Nephron (organoid): Measurements from ENCODE around the gene OR52E4.

Source experiments
- H3K27ac Mint-ChIP-seq, 3 experiments: 2 replicates each; pipeline ENCODE4 v1.8.0; 2020; ENCODE audit warnings: mixed read lengths in 3 of 3, mild to moderate bottlenecking in 2 of 3, moderate library complexity in 1 of 3
- H3K27me3 Mint-ChIP-seq: 2 replicates; pipeline ENCODE4 v1.8.0; 2021; ENCODE audit warnings: low read depth, mild to moderate bottlenecking, moderate library complexity, mixed read lengths
- H3K36me3 Mint-ChIP-seq: 2 replicates; pipeline ENCODE4 v1.8.0; 2020; ENCODE audit warnings: low read depth, mixed read lengths
- H3K4me1 Mint-ChIP-seq: 2 replicates; pipeline ENCODE4 v1.8.0; 2020; ENCODE audit warnings: mixed read lengths
- H3K4me3 Mint-ChIP-seq, 3 experiments: 2 replicates each; pipeline ENCODE4 v1.8.0; 2020; ENCODE audit warnings: mild to moderate bottlenecking in 3 of 3, mixed read lengths in 3 of 3, moderate library complexity in 2 of 3
- H3K9me3 Mint-ChIP-seq: 2 replicates; pipeline ENCODE4 v1.8.0; 2020; ENCODE audit warnings: mixed read lengths
- CTCF ChIP-seq, 3 experiments: fragments of 200-600 bp; sonication (generic); IDR thresholded peaks; one replicate each; pipeline ENCODE4 v1.5.0; 2021; ENCODE audit warnings: antibody characterized with exemption in 3 of 3; ENCODE audit not compliant: unreplicated experiment in 3 of 3

The OR52E4 gene

DNA sequence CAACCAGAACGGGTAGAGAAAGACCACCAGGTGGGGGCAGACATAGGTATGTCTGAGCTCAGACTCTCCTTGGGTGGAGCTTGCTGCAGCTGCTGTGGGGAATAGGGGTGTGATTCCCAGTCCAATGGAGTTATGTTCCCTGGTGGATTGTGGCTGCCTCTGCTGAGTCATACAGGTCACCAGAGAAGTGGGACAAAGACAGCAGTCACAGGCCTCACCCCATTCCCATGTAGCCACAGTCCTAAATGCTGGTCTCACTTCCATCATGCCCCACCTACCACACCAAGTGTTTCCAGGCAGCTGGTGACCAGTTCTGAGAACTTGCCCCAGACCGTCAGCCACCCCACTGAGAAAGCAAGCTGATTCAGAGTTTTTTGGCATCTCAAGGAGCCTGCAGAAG, 30.1 kb downstream of the OR52E4 start:
- Mint-ChIP-seq H3K36me3 (no peaks in the 10 kb centered on the region), H3K9me3 (peaks cover 15% of the 10 kb centered on the region), H3K4me1 (no peaks in the 10 kb centered on the region), H3K27ac (no peak overlapping the region), H3K4me3 (no peak overlapping the region), H3K27me3 (peaks cover 3% of the 10 kb centered on the region)
- no peak for TF ChIP-seq CTCF (IDR thresholded peaks at IDR 0.05; ENCODE audit: unreplicated experiment in 3 of 3)

- no peak for TF ChIP-seq CTCF (IDR thresholded peaks at IDR 0.05; ENCODE audit: unreplicated experiment in 3 of 3)
- peaks cover 3% of the 10 kb centered on the region for H3K27me3 Mint-ChIP-seq
- H3K27ac Mint-ChIP-seq = no peak overlapping the region
- H3K36me3 Mint-ChIP-seq = no peaks in the 10 kb centered on the region
- no peaks in the 10 kb centered on the region for H3K4me1 Mint-ChIP-seq
- peaks cover 20% of the 10 kb centered on the region for H3K9me3 Mint-ChIP-seq
- no peak overlapping the region for H3K4me3 Mint-ChIP-seq
Measured at GRCh38 chr11:5922749-5923426, 42.5 kb downstream of the OR52E4 start.

GRCh38 chr11:5923427-5923776, 43.0 kb downstream of the OR52E4 start:
- peaks cover 3% of the 10 kb centered on the region for H3K27me3 Mint-ChIP-seq
- no peak for TF ChIP-seq CTCF (IDR thresholded peaks at IDR 0.05; ENCODE audit: unreplicated experiment in 3 of 3)
- H3K36me3 Mint-ChIP-seq = no peaks in the 10 kb centered on the region
- no peak overlapping the region for H3K4me3 Mint-ChIP-seq
- H3K4me1 Mint-ChIP-seq = no peaks in the 10 kb centered on the region
- H3K9me3 Mint-ChIP-seq = peaks cover 22% of the 10 kb centered on the region
- no peak overlapping the region for H3K27ac Mint-ChIP-seq

DNA sequence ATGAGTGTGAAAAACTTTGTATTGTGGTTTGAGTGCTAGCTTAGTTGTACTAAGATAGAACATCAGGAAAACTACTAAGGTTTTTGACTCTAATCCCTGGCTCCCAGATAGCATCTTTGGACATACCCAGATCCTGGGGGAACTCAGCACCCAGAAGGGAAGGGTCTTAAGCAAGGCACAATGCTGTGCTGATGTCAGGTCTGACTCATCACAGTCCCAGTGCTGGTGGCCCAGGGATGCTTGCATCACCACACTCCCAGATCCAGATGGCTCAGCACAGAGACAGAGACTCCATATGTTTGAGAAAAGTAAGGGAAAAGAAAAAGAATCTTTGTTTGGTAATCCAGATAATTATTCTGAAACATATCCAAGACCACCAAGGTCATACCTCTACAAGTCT, 43.4 kb downstream of the OR52E4 start:
- H3K27ac Mint-ChIP-seq = no peak overlapping the region
- no peaks in the 10 kb centered on the region for H3K4me1 Mint-ChIP-seq
- H3K9me3 Mint-ChIP-seq = peaks cover 22% of the 10 kb centered on the region
- peaks cover 3% of the 10 kb centered on the region for H3K27me3 Mint-ChIP-seq
- H3K36me3 Mint-ChIP-seq = no peaks in the 10 kb centered on the region
- no peak for TF ChIP-seq CTCF (IDR thresholded peaks at IDR 0.05; ENCODE audit: unreplicated experiment in 3 of 3)
- H3K4me3 Mint-ChIP-seq = no peak overlapping the region

GRCh38 chr11:5928271-5928670, 47.8 kb downstream of the OR52E4 start:
- Mint-ChIP-seq H3K27ac (no peak overlapping the region), H3K36me3 (no peaks in the 10 kb centered on the region), H3K4me3 (no peak overlapping the region), H3K27me3 (no peaks in the 10 kb centered on the region), H3K9me3 (peaks cover 35% of the 10 kb centered on the region), H3K4me1 (no peaks in the 10 kb centered on the region)
- no peak for TF ChIP-seq CTCF (IDR thresholded peaks at IDR 0.05; ENCODE audit: unreplicated experiment in 3 of 3)

GRCh38 chr11:5928811-5929210, 48.4 kb downstream of the OR52E4 start:
- no peaks in the 10 kb centered on the region for H3K27me3 Mint-ChIP-seq
- H3K4me3 Mint-ChIP-seq = no peak overlapping the region
- peaks cover 38% of the 10 kb centered on the region for H3K9me3 Mint-ChIP-seq
- TF ChIP-seq CTCF (IDR thresholded peaks at IDR 0.05; ENCODE audit: unreplicated experiment in 3 of 3) = no peak
- H3K27ac Mint-ChIP-seq = no peak overlapping the region
- H3K4me1 Mint-ChIP-seq = no peaks in the 10 kb centered on the region
- no peaks in the 10 kb centered on the region for H3K36me3 Mint-ChIP-seq
